Adipose tissue (tissue), 3 donors: ENCODE results near the gene PLK3. TPM values are rescaled to one million over a fixed set of nuclear protein-coding genes. Genes with fewer than 3 reads are reported as not detected.
"Not testable (repeated sequence)": the region's sequence is repeated elsewhere in the genome, so short reads cannot be mapped to it uniquely, and the experiment has no call there.

ENCODE experiments used
- H3K27ac ChIP-seq: one replicate; pipeline ENCODE4 v1.5.1; 2013; ENCODE audit warnings: low read depth, low read length
- WGBS, 3 donors: extraction: QIAGEN DNeasy Blood & Tissue Kit; methylation state at CpG; one replicate each; pipeline ENCODE4 v1.1.7; 2013; 5-methylcytosine and 5-hydroxymethylcytosine counted together
- polyA plus RNA-seq, 3 donors: library from polyadenylated mRNA; stranded (reverse); fragments of 200-250 nt; gene quantifications; one replicate each; pipeline ENCODE4 v1.2.3, GENCODE V29; 2013
- donor health status: healthy with polysubstance abuse.
- donor health status: Bipolar disorder and iron deficiency.
- donor health status: healthy.

PLK3 gene
- polyA plus RNA-seq, 3 donors: 6.7 to 50.9 (median 39.8) TPM

- WGBS, 3 donors: 5 to 6% (median 5%) methylated on average over 49 of the region's 49 CpGs
- no peak overlapping the region for H3K27ac ChIP-seq
Observed at GRCh38 chr1:44786138-44786840, 13.9 kb upstream of the PLK3 start.

- H3K27ac ChIP-seq: no peak overlapping the region
- WGBS, 3 donors: 77 to 88% (median 77%) methylated on average over 8 to 9 of the region's 9 CpGs
Observed at GRCh38 chr1:44786841-44787426, 13.2 kb upstream of the PLK3 start.

- WGBS, 3 donors: 94% methylated on average over 10 of the region's 10 CpGs
- no peak overlapping the region for H3K27ac ChIP-seq
Observed at GRCh38 chr1:44787506-44787905, 12.7 kb upstream of the PLK3 start.

- 83 to 86% (median 84%) methylated on average over 9 of the region's 9 CpGs for WGBS, 3 donors
- no peak within 1 kb of the TSS for H3K27ac ChIP-seq
Observed at GRCh38 chr1:44788120-44788860, 11.9 kb upstream of the PLK3 start, which contains the start of gene BEST4. TSS of gene BEST4 (minus strand) at chr1:44788170. CDS start at chr1:44787705, 465 bp downstream.

GRCh38 chr1:44790968-44791801 lies 9.0 kb upstream of the PLK3 start:
- 50 to 70% (median 69%) methylated on average over 7 of the region's 7 CpGs for WGBS, 3 donors

GRCh38 chr1:44792736-44793502 lies 7.3 kb upstream of the PLK3 start:
- 87 to 92% (median 88%) methylated on average over 9 of the region's 9 CpGs for WGBS, 3 donors

More at GRCh38 chr1:44790968-44791801, 9.0 kb upstream of the PLK3 start:
- no peak overlapping the region for H3K27ac ChIP-seq

GRCh38 chr1:44797886-44798285 lies 2.3 kb upstream of the PLK3 start:
- 81 to 91% (median 83%) methylated on average over 7 to 8 of the region's 8 CpGs for WGBS, 3 donors
- not testable (repeated sequence) for H3K27ac ChIP-seq

More at GRCh38 chr1:44792736-44793502, 7.3 kb upstream of the PLK3 start:
- H3K27ac ChIP-seq: no peak overlapping the region

- WGBS, 3 donors: 82 to 90% (median 89%) methylated on average over 10 of the region's 10 CpGs
- no peak overlapping the region for H3K27ac ChIP-seq
Observed at GRCh38 chr1:44798481-44799365, 1.5 kb upstream of the PLK3 start.

GRCh38 chr1:44801491-44802305 lies 1.5 kb downstream of the PLK3 start:
- WGBS, 3 donors: 43 to 79% (median 47%) methylated on average over 13 of the region's 13 CpGs
- H3K27ac ChIP-seq: no peak overlapping the region

GRCh38 chr1:44802306-44803061 lies 2.3 kb downstream of the PLK3 start:
- WGBS, 3 donors: 80 to 92% (median 89%) methylated on average over 11 to 13 of the region's 13 CpGs
- no peak overlapping the region for H3K27ac ChIP-seq

- WGBS, 3 donors: 89 to 93% (median 89%) methylated on average over 9 of the region's 9 CpGs
- H3K27ac ChIP-seq: no peak overlapping the region
Observed at GRCh38 chr1:44803062-44803311, 2.8 kb downstream of the PLK3 start.

- 88% methylated on average over 13 of the region's 13 CpGs for whole genome bisulfite sequencing, 3 donors
- H3K27ac ChIP-seq: no peak overlapping the region
Observed at GRCh38 chr1:44803312-44804095, 3.3 kb downstream of the PLK3 start.

- no peak overlapping the region for H3K27ac ChIP-seq
- 90 to 93% (median 92%) methylated on average over 20 of the region's 20 CpGs for WGBS, 3 donors
Observed at GRCh38 chr1:44805311-44806024, 5.3 kb downstream of the PLK3 start.

- peak overlapping the region; percentile 97 for H3K27ac ChIP-seq
- 90 to 95% (median 91%) methylated on average over 53 to 70 of the region's 70 CpGs for WGBS, 3 donors
Observed at GRCh38 chr1:44806025-44806703, 6.0 kb downstream of the PLK3 start.
